AG09309 (cell line): ENCODE data around the gene XYLB.

Source experiments
- DNase-seq: peaks from one replicate; pipeline ENCODE4 v3.0.0-alpha.2; 2010; ENCODE audit warnings: low read depth
- H3K4me3 ChIP-seq: 2 replicates; pipeline ENCODE4 v1.5.1; 2011; ENCODE audit warnings: mild to moderate bottlenecking, low read depth, low read length, moderate library complexity; ENCODE audit not compliant: control insufficient read depth
- CTCF ChIP-seq: IDR thresholded peaks from 2 replicates; pipeline ENCODE4 v1.5.1; 2011; ENCODE audit warnings: mild to moderate bottlenecking, low read depth, low read length, inconsistent platforms; ENCODE audit not compliant: insufficient read depth, control insufficient read depth; ENCODE audit errors: missing control alignments

Gene XYLB

GRCh38 chr3:38364721-38365400 is 18.3 kb downstream of the XYLB start:
- H3K4me3 ChIP-seq, result no peak overlapping the region
- DNase-seq, result no peak
- no peak for TF ChIP-seq CTCF

- no peak for DNase-seq
- no peak overlapping the region for H3K4me3 ChIP-seq
- TF ChIP-seq CTCF, result no peak
Observed at GRCh38 chr3:38365469-38366062, 19.0 kb downstream of the XYLB start.

- no peak for DNase-seq
- H3K4me3 ChIP-seq, result no peak overlapping the region
- TF ChIP-seq CTCF, result no peak
Observed at GRCh38 chr3:38366082-38366481, 19.5 kb downstream of the XYLB start.

- no peak for DNase-seq
- H3K4me3 ChIP-seq, result no peak overlapping the region
- no peak for TF ChIP-seq CTCF
Observed at GRCh38 chr3:38367779-38368178, 21.2 kb downstream of the XYLB start.

- no peak for DNase-seq
- no peak overlapping the region for H3K4me3 ChIP-seq
- no peak for TF ChIP-seq CTCF
Observed at GRCh38 chr3:38368238-38368637, 21.7 kb downstream of the XYLB start.

- no peak for TF ChIP-seq CTCF
- H3K4me3 ChIP-seq, result no peak overlapping the region
- no peak for DNase-seq
Observed at GRCh38 chr3:38369186-38369585, 22.6 kb downstream of the XYLB start.
